Activated gamma-delta T cell treated with anti-CD3 and anti-CD28 coated beads, Interleukin-2, amount 50 U/mL, for 16 hours (primary cell): ENCODE data around the gene ATL2.
"Not testable (repeated sequence)": the region's sequence is repeated elsewhere in the genome, so short reads cannot be mapped to it uniquely, and the experiment has no call there.

Experiments
- DNase-seq: peaks from one replicate; pipeline ENCODE4 v3.0.0-alpha.2; 2020; ENCODE audit warnings: low read depth

The ATL2 gene

GRCh38 chr2:38274286-38275276 is 102.5 kb downstream of the ATL2 start:
- no peak for DNase-seq

- DNase-seq = no peak
These were observed 105.4 kb downstream of the ATL2 start for GRCh38 chr2:38271697-38272096.

GRCh38 chr2:38269421-38269820 is 107.7 kb downstream of the ATL2 start:
- no peak for DNase-seq

GRCh38 chr2:38268691-38269327 is 108.3 kb downstream of the ATL2 start:
- no peak for DNase-seq

GRCh38 chr2:38268001-38268400 is 109.1 kb downstream of the ATL2 start:
- DNase-seq = no peak

GRCh38 chr2:38267270-38267925 is 109.7 kb downstream of the ATL2 start:
- no peak for DNase-seq

GRCh38 chr2:38266382-38267061 is 110.6 kb downstream of the ATL2 start:
- no peak for DNase-seq

GRCh38 chr2:38265461-38265860 is 111.6 kb downstream of the ATL2 start:
- no peak for DNase-seq

- no peak for DNase-seq
These were observed 112.5 kb downstream of the ATL2 start for GRCh38 chr2:38264396-38265221.

- no peak for DNase-seq
These were observed 113.8 kb downstream of the ATL2 start for GRCh38 chr2:38263293-38263692.

- no peak for DNase-seq
These were observed 114.8 kb downstream of the ATL2 start for GRCh38 chr2:38262069-38262871.

- DNase-seq = no peak
These were observed 115.5 kb downstream of the ATL2 start for GRCh38 chr2:38261569-38262068.

GRCh38 chr2:38260972-38261371 is 116.1 kb downstream of the ATL2 start:
- no peak for DNase-seq

GRCh38 chr2:38260469-38260868 is 116.6 kb downstream of the ATL2 start:
- no peak for DNase-seq

- DNase-seq = no peak
These were observed 117.8 kb downstream of the ATL2 start for GRCh38 chr2:38259311-38259710.

GRCh38 chr2:38257680-38258079 is 119.4 kb downstream of the ATL2 start:
- DNase-seq = not testable (repeated sequence)

- DNase-seq = no peak
These were observed 120.5 kb downstream of the ATL2 start for GRCh38 chr2:38256610-38257009.

- DNase-seq = no peak
These were observed 121.9 kb downstream of the ATL2 start for GRCh38 chr2:38255211-38255610.

GRCh38 chr2:38254796-38255195 is 122.3 kb downstream of the ATL2 start:
- no peak for DNase-seq

- DNase-seq = no peak
These were observed 125.1 kb downstream of the ATL2 start for GRCh38 chr2:38251940-38252339.
